HepG2 (cell line): ENCODE measurements around the gene GTF2H4. TPM values are rescaled to one million over a fixed set of nuclear protein-coding genes. Genes with fewer than 3 reads are reported as not detected.

Source experiments
- DPF2 ChIP-seq: sonication (generic); formaldehyde crosslinking; IDR thresholded peaks from 2 replicates; pipeline ENCODE4 v1.4.0; 2020; ENCODE audit warnings: mild to moderate bottlenecking, low read depth, missing genetic modification reagents, borderline replicate concordance
- EP300 ChIP-seq, 3 experiments: sonication (generic) in 1 of 3; formaldehyde crosslinking in 1 of 3; IDR thresholded peaks; 2 replicates each; pipeline versions ENCODE4 v1.5.1 to v1.6.1; 2011 to 2020; ENCODE audit warnings: low read depth in 2 of 3, low read length in 2 of 3, borderline replicate concordance in 1 of 3, improper control_type of control experiment in 1 of 3, mild to moderate bottlenecking in 1 of 3, missing genetic modification reagents in 1 of 3, moderate library complexity in 1 of 3
- HHEX ChIP-seq: IDR thresholded peaks from 2 replicates; pipeline ENCODE4 v1.6.1; 2016; ENCODE audit warnings: control low read depth
- HNF1A ChIP-seq, 2 experiments: sonication (generic) in 1 of 2; formaldehyde crosslinking in 1 of 2; IDR thresholded peaks; 2 replicates each; pipeline versions ENCODE4 v1.4.0 to v1.6.1; 2016 to 2020; ENCODE audit warnings: borderline replicate concordance in 1 of 2, low read depth in 1 of 2, mild to moderate bottlenecking in 1 of 2, missing genetic modification reagents in 1 of 2
- MXI1 ChIP-seq: IDR thresholded peaks from 3 replicates; pipeline ENCODE4 v1.6.1; 2012; ENCODE audit warnings: low read depth, low read length, inconsistent platforms, borderline replicate concordance
- NFYC ChIP-seq: IDR thresholded peaks from 2 replicates; pipeline ENCODE4 v1.6.1; 2016; ENCODE audit warnings: missing genetic modification reagents, missing compliant biosample characterization
- RAD21 ChIP-seq: fragments of 450-650 bp; formaldehyde crosslinking; IDR thresholded peaks from 2 replicates; pipeline ENCODE4 v1.5.0; 2020; ENCODE audit warnings: mild to moderate bottlenecking
- ZFP36L2 ChIP-seq: sonication (generic); formaldehyde crosslinking; IDR thresholded peaks from 2 replicates; pipeline ENCODE4 v1.4.0; 2020; ENCODE audit warnings: missing genetic modification reagents
- ZNF317 ChIP-seq: sonication (generic); formaldehyde crosslinking; IDR thresholded peaks from 2 replicates; pipeline ENCODE4 v1.5.0; 2020; ENCODE audit warnings: mild to moderate bottlenecking, missing genetic modification reagents
- ZNF331 ChIP-seq: sonication (generic); formaldehyde crosslinking; IDR thresholded peaks from 2 replicates; pipeline ENCODE4 v1.4.0; 2020; ENCODE audit warnings: missing genetic modification reagents
- ZNF343 ChIP-seq: sonication (generic); formaldehyde crosslinking; IDR thresholded peaks from 2 replicates; pipeline ENCODE4 v1.4.0; 2020; ENCODE audit warnings: mild to moderate bottlenecking, missing genetic modification reagents
- ZNF441 ChIP-seq: sonication (generic); formaldehyde crosslinking; IDR thresholded peaks from 2 replicates; pipeline ENCODE4 v1.7.0; 2021; ENCODE audit warnings: missing genetic modification reagents, borderline replicate concordance
- ZNF552 ChIP-seq: sonication (generic); formaldehyde crosslinking; IDR thresholded peaks from 2 replicates; pipeline ENCODE4 v1.9.0; 2022; ENCODE audit warnings: missing genetic modification reagents, mild to moderate bottlenecking, borderline replicate concordance
- ZNF788 ChIP-seq: sonication (generic); formaldehyde crosslinking; IDR thresholded peaks from 2 replicates; pipeline ENCODE4 v1.5.0; 2020; ENCODE audit warnings: mild to moderate bottlenecking, missing genetic modification reagents, borderline replicate concordance
- polyA plus RNA-seq, 8 experiments: library from polyadenylated mRNA; depleted of rRNA in 3 of 8; stranded (reverse) in 7 of 8; unstranded in 1 of 8; fragments of >200 nt; fragmentation: Illumina TruSeq in 4 of 8; extraction: Trizol in 4 of 8; gene quantifications; 2 replicates each; pipeline versions ENCODE4 v1.2.1 to v1.2.3, GENCODE V29; 2011 to 2016; ENCODE audit warnings: low read depth in 4 of 8, missing spikeins in 1 of 8, mixed read lengths in 1 of 8; ENCODE audit not compliant: insufficient read depth in 1 of 8
- total RNA-seq, 5 experiments: library from RNA; depleted of rRNA; stranded (reverse); fragments of >200 nt; fragmentation: Illumina TruSeq; extraction: Trizol; gene quantifications; 2 replicates each; pipeline ENCODE4 v1.2.3, GENCODE V29; 2016; ENCODE audit warnings: low read depth in 1 of 5
- TF ChIP-seq, protein P1 (sequence below): sonication (generic); formaldehyde crosslinking; IDR thresholded peaks from 2 replicates; pipeline ENCODE4 v1.4.0; 2020; ENCODE audit warnings: low read depth, mild to moderate bottlenecking, missing genetic modification reagents
- TF ChIP-seq, protein P2 (sequence below): IDR thresholded peaks from 2 replicates; pipeline ENCODE4 v1.6.1; 2016; ENCODE audit warnings: missing compliant biosample characterization, missing genetic modification reagents, borderline replicate concordance
- TF ChIP-seq, protein P3 (sequence below): IDR thresholded peaks from 2 replicates; pipeline ENCODE4 v1.6.1; 2016; ENCODE audit warnings: low read depth, borderline replicate concordance
- TF ChIP-seq, protein P4 (sequence below): sonication (generic); formaldehyde crosslinking; conservative IDR thresholded peaks from 2 replicates; pipeline ENCODE4 v1.4.0; 2020; ENCODE audit warnings: missing genetic modification reagents
- TF ChIP-seq, protein P5 (sequence below): sonication (generic); formaldehyde crosslinking; IDR thresholded peaks from 2 replicates; pipeline ENCODE4 v1.8.1; 2023; ENCODE audit warnings: mild to moderate bottlenecking, missing genetic modification reagents

The GTF2H4 gene
- total and polyA plus RNA-seq, 2 of the 13 experiments (the other 11 are each of a cell fraction or from before 2014, with no cell fraction given), result 15.9 to 49.3 TPM

DNA sequence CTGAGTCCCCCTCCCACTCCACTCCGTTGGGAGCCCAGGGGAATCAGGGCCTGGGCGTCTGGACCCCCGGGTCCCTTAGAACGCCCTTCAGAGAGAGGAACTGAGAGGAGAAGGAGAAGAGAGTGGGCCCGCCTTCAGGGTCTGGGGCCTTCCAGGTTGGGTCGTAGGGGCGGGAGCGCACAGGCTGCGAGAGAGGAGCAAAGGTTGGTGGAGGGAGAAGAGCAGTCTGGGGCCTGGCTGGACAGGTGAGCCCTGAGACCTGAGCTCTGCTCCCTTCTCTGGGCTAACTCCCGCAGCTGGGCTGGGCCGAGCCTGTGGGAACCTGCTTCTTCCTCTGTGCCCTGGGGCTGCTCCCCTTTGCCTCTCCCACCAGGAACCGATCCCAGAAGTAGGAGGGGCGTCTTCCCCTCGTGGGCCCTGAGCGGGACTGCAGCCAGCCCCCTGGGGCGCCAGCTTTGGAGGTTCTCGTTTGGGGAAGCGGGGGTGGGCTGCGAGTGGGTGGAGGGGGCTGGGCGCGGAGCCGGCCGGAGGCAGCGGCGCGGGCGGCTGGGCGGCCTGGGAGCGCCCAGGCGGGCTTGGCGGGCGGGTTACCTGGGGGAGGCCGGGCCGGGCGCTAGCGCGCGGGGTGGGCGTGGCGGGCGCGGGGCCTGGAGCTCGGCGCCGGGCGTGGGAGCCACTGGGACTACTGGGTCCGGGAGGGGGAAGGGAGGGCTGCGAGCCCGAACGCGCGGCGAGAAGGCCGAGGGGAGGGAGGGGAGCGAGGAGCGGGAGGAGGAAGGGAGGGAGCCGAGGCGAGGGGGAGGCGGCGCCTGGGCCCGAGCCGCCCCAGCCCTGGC lies 24.1 kb upstream of the GTF2H4 start, which contains the start of gene DDR1 (continued):
- TF ChIP-seq, protein P1, sequence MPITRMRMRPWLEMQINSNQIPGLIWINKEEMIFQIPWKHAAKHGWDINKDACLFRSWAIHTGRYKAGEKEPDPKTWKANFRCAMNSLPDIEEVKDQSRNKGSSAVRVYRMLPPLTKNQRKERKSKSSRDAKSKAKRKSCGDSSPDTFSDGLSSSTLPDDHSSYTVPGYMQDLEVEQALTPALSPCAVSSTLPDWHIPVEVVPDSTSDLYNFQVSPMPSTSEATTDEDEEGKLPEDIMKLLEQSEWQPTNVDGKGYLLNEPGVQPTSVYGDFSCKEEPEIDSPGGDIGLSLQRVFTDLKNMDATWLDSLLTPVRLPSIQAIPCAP (CRISPR knock-in tag), result no peak
- no peak for TF ChIP-seq ZNF331 (CRISPR knock-in tag)
- TF ChIP-seq, protein P2, sequence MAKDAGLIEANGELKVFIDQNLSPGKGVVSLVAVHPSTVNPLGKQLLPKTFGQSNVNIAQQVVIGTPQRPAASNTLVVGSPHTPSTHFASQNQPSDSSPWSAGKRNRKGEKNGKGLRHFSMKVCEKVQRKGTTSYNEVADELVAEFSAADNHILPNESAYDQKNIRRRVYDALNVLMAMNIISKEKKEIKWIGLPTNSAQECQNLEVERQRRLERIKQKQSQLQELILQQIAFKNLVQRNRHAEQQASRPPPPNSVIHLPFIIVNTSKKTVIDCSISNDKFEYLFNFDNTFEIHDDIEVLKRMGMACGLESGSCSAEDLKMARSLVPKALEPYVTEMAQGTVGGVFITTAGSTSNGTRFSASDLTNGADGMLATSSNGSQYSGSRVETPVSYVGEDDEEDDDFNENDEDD (CRISPR knock-in tag), result peak; percentile 55; the same call in 1 of the 2 replicates
- no peak for TF ChIP-seq ZNF788 (CRISPR knock-in tag)
- TF ChIP-seq ZNF552 (CRISPR knock-in tag), result no peak
- no peak for TF ChIP-seq EP300 (IDR thresholded peaks at IDR 0.05; ENCODE audit: low read depth in 2 of 2, low read length in 2 of 2)
- no peak for TF ChIP-seq EP300 (CRISPR knock-in tag; IDR thresholded peaks at IDR 0.05; ENCODE audit: borderline replicate concordance)
- TF ChIP-seq, protein P3, sequence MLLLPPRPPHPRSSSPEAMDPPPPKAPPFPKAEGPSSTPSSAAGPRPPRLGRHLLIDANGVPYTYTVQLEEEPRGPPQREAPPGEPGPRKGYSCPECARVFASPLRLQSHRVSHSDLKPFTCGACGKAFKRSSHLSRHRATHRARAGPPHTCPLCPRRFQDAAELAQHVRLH (CRISPR knock-in tag), result no peak
- no peak for TF ChIP-seq ZFP36L2
- 0 out of 3 replicates have a peak, but pooled peaks have one; percentile 33 for TF ChIP-seq MXI1
- TF ChIP-seq ZNF441, result no peak
- TF ChIP-seq, protein P4, sequence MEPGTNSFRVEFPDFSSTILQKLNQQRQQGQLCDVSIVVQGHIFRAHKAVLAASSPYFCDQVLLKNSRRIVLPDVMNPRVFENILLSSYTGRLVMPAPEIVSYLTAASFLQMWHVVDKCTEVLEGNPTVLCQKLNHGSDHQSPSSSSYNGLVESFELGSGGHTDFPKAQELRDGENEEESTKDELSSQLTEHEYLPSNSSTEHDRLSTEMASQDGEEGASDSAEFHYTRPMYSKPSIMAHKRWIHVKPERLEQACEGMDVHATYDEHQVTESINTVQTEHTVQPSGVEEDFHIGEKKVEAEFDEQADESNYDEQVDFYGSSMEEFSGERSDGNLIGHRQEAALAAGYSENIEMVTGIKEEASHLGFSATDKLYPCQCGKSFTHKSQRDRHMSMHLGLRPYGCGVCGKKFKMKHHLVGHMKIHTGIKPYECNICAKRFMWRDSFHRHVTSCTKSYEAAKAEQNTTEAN (CRISPR knock-in tag), result no peak
- no peak for TF ChIP-seq HNF1A (IDR thresholded peaks at IDR 0.05; ENCODE audit: low read depth)
- peak; percentile 43 for TF ChIP-seq HNF1A (CRISPR knock-in tag; IDR thresholded peaks at IDR 0.05; ENCODE audit: borderline replicate concordance)
- TF ChIP-seq RAD21 (CRISPR knock-in tag), result no peak
- TF ChIP-seq, protein P5, sequence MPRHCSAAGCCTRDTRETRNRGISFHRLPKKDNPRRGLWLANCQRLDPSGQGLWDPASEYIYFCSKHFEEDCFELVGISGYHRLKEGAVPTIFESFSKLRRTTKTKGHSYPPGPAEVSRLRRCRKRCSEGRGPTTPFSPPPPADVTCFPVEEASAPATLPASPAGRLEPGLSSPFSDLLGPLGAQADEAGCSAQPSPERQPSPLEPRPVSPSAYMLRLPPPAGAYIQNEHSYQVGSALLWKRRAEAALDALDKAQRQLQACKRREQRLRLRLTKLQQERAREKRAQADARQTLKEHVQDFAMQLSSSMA (CRISPR knock-in tag), result 0 out of 2 replicates have a peak, but pooled peaks have one; percentile 43
- no peak for TF ChIP-seq DPF2 (CRISPR knock-in tag)
- no peak for TF ChIP-seq NFYC (CRISPR knock-in tag)
- no peak for TF ChIP-seq ZNF317 (CRISPR knock-in tag)
- TF ChIP-seq HHEX (CRISPR knock-in tag), result 0 out of 2 replicates have a peak, but pooled peaks have one; percentile 24
- peak; percentile 77; the same call in 1 of the 2 replicates for TF ChIP-seq ZNF343 (CRISPR knock-in tag)
